Smooth muscle cell (in vitro differentiated cells): ENCODE measurements around the gene BIN1. TPM values are rescaled to one million over a fixed set of nuclear protein-coding genes. Genes with fewer than 3 reads are reported as not detected.

Experiments
- DNase-seq: peaks from one replicate; lab custom pipeline; 2025; ENCODE audit not compliant: unreplicated experiment; lab: John Stamatoyannopoulos, UW
- H2AFZ ChIP-seq: fragments of 200-600 bp; sonication (generic); 2 replicates; pipeline ENCODE4 v1.6.0; 2016; ENCODE audit warnings: antibody characterized with exemption, low read depth, mild to moderate bottlenecking
- H3F3A ChIP-seq: fragments of 200-600 bp; sonication (generic); 2 replicates; pipeline ENCODE4 v1.6.0; 2017; ENCODE audit warnings: antibody characterized with exemption, low read depth
- H3K27ac ChIP-seq: fragments of 200-600 bp; sonication (generic); 2 replicates; pipeline ENCODE4 v1.5.1; 2016; ENCODE audit warnings: low read depth, mild to moderate bottlenecking
- H3K27me3 ChIP-seq: fragments of 200-600 bp; sonication (generic); 2 replicates; pipeline ENCODE4 v1.6.1; 2016; ENCODE audit warnings: low read depth, mild to moderate bottlenecking
- H3K36me3 ChIP-seq: fragments of 200-600 bp; sonication (generic); 2 replicates; pipeline ENCODE4 v1.5.1; 2016; ENCODE audit warnings: low read depth
- H3K4me1 ChIP-seq: fragments of 200-600 bp; sonication (generic); 2 replicates; pipeline ENCODE4 v1.5.1; 2016; ENCODE audit warnings: low read depth
- H3K4me2 ChIP-seq: fragments of 200-600 bp; sonication (generic); 2 replicates; pipeline ENCODE4 v1.6.0; 2016; ENCODE audit warnings: mild to moderate bottlenecking
- H3K4me3 ChIP-seq: fragments of 200-600 bp; sonication (generic); 2 replicates; pipeline ENCODE4 v1.5.1; 2016; ENCODE audit warnings: mild to moderate bottlenecking
- H3K79me2 ChIP-seq: fragments of 200-600 bp; sonication (generic); 2 replicates; pipeline ENCODE4 v1.6.0; 2016; ENCODE audit warnings: low read depth, mild to moderate bottlenecking
- H3K9ac ChIP-seq: fragments of 200-600 bp; sonication (generic); 2 replicates; pipeline ENCODE4 v1.6.0; 2016; ENCODE audit warnings: low read depth
- H3K9me3 ChIP-seq: fragments of 200-600 bp; sonication (generic); replicated peaks from 2 replicates; pipeline ENCODE4 v1.5.1; 2016; ENCODE audit warnings: low read depth
- H4K20me1 ChIP-seq: fragments of 200-600 bp; sonication (generic); 2 replicates; pipeline ENCODE4 v1.6.0; 2016; ENCODE audit warnings: low read depth
- WGBS: methylation state at CpG from one replicate; pipeline ENCODE4 v1.1.7; 2016; ENCODE audit warnings: low lambda C conversion rate; 5-methylcytosine and 5-hydroxymethylcytosine counted together
- polyA plus RNA-seq: library from polyadenylated mRNA; unstranded; fragments of >200 nt; fragmentation: Nextera tagmentation; extraction: Ambion mirVana; gene quantifications from 2 replicates; pipeline ENCODE4 v1.2.1, GENCODE V29; 2016
- total RNA-seq: library from RNA; depleted of rRNA; stranded (reverse); fragments of >200 nt; gene quantifications from 2 replicates; pipeline ENCODE4 v1.2.3, GENCODE V29; 2014
- TF ChIP-seq, protein P1 (sequence below): fragments of 200-600 bp; sonication (generic); IDR thresholded peaks from 2 replicates; pipeline ENCODE4 v1.5.1; 2017; ENCODE audit warnings: borderline replicate concordance, mild to moderate bottlenecking, antibody characterized with exemption; ENCODE audit not compliant: insufficient read depth, poor library complexity, severe bottlenecking

The BIN1 gene
- total and polyA plus RNA-seq, 2 experiments from 2014 or later = 25.4 to 32.4 TPM

GRCh38 chr2:127071901-127072328, 35.0 kb downstream of the BIN1 start:
- WGBS = 92% methylated on average over 9 of the region's 9 CpGs
- no peak overlapping the region for H3K4me2 ChIP-seq

GRCh38 chr2:127070221-127070620, 36.7 kb downstream of the BIN1 start:
- Histone ChIP-seq H3F3A (no peaks in the 10 kb centered on the region), H3K4me3 (no peak overlapping the region), H3K27me3 (no peaks in the 10 kb centered on the region), H3K4me2 (no peak overlapping the region), H3K4me1 (no peaks in the 10 kb centered on the region), H3K9ac (no peak overlapping the region), H4K20me1 (peaks cover 23% of the 10 kb centered on the region), H3K9me3 (no peaks in the 10 kb centered on the region), H3K79me2 (no peaks in the 10 kb centered on the region), H3K27ac (no peak overlapping the region), H2AFZ (no peak overlapping the region), H3K36me3 (no peaks in the 10 kb centered on the region)
- TF ChIP-seq, protein P1, sequence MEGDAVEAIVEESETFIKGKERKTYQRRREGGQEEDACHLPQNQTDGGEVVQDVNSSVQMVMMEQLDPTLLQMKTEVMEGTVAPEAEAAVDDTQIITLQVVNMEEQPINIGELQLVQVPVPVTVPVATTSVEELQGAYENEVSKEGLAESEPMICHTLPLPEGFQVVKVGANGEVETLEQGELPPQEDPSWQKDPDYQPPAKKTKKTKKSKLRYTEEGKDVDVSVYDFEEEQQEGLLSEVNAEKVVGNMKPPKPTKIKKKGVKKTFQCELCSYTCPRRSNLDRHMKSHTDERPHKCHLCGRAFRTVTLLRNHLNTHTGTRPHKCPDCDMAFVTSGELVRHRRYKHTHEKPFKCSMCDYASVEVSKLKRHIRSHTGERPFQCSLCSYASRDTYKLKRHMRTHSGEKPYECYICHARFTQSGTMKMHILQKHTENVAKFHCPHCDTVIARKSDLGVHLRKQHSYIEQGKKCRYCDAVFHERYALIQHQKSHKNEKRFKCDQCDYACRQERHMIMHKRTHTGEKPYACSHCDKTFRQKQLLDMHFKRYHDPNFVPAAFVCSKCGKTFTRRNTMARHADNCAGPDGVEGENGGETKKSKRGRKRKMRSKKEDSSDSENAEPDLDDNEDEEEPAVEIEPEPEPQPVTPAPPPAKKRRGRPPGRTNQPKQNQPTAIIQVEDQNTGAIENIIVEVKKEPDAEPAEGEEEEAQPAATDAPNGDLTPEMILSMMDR = no peak
- no peak for DNase-seq
- WGBS = 91% methylated on average over 11 of the region's 11 CpGs

More at GRCh38 chr2:127071901-127072328, 35.0 kb downstream of the BIN1 start:
- TF ChIP-seq, protein P1 = no peak
- no peaks in the 10 kb centered on the region for H3K9me3 ChIP-seq
- H3K9ac ChIP-seq = no peak overlapping the region
- H3K4me3 ChIP-seq = no peak overlapping the region
- H3F3A ChIP-seq = no peaks in the 10 kb centered on the region
- no peak overlapping the region for H2AFZ ChIP-seq
- H3K4me1 ChIP-seq = no peaks in the 10 kb centered on the region
- no peaks in the 10 kb centered on the region for H3K79me2 ChIP-seq
- H3K27ac ChIP-seq = no peak overlapping the region
- H3K36me3 ChIP-seq = no peaks in the 10 kb centered on the region
- no peak for DNase-seq
- peaks cover 32% of the 10 kb centered on the region for H4K20me1 ChIP-seq
- no peaks in the 10 kb centered on the region for H3K27me3 ChIP-seq

- Histone ChIP-seq H3K9me3 (no peaks in the 10 kb centered on the region), H3K36me3 (no peaks in the 10 kb centered on the region), H4K20me1 (peaks cover 21% of the 10 kb centered on the region), H3K4me3 (no peak overlapping the region), H3K9ac (no peak overlapping the region), H3F3A (no peaks in the 10 kb centered on the region), H3K4me1 (no peaks in the 10 kb centered on the region), H3K79me2 (no peaks in the 10 kb centered on the region), H3K27me3 (no peaks in the 10 kb centered on the region), H3K27ac (no peak overlapping the region), H3K4me2 (no peak overlapping the region), H2AFZ (no peak overlapping the region)
- TF ChIP-seq, protein P1 = no peak
- DNase-seq = no peak
- WGBS = 97% methylated on average over 11 of the region's 11 CpGs
Measured at GRCh38 chr2:127069536-127069935, 37.4 kb downstream of the BIN1 start.

DNA sequence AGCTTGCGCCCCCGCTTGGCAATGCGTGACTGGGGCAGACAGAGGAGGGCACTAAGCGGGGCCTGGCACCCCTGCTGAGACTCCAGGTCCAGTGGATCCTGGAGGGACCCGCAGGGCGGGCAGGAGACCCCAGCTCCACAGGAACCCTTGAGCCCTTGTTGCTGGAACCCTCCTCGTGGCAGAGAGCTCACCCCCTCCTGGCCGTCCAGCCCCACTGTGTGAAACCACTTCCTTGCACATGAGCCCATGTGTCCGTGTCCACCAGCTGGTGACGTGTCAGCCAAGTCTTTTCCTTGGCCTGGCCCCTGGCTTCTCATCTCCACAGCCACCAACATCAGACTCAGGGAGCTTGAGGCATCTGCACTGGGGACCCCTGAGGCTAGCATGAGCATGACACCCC, 38.0 kb downstream of the BIN1 start:
- WGBS = 89% methylated on average over 10 of the region's 10 CpGs

More for the DNA sequence above, 38.0 kb downstream of the BIN1 start:
- Histone ChIP-seq H3K36me3 (no peaks in the 10 kb centered on the region), H3K4me1 (no peaks in the 10 kb centered on the region), H3K4me3 (no peak overlapping the region), H2AFZ (no peak overlapping the region), H4K20me1 (peaks cover 21% of the 10 kb centered on the region), H3K27ac (no peak overlapping the region), H3K9me3 (no peaks in the 10 kb centered on the region), H3K9ac (no peak overlapping the region), H3K79me2 (no peaks in the 10 kb centered on the region), H3K27me3 (no peaks in the 10 kb centered on the region), H3K4me2 (no peak overlapping the region), H3F3A (no peaks in the 10 kb centered on the region)
- TF ChIP-seq, protein P1 = no peak
- no peak for DNase-seq
